NB4 (cell line): ENCODE results near the gene CST4.

Source experiments
- DNase-seq: peaks from one replicate; pipeline ENCODE4 v3.0.0; 2010; ENCODE audit warnings: low read depth
- H3K4me3 ChIP-seq: one replicate; pipeline ENCODE4 v1.5.1; 2011; ENCODE audit warnings: mild to moderate bottlenecking, low read depth, low read length, moderate library complexity
- CTCF ChIP-seq: IDR thresholded peaks from one replicate; pipeline ENCODE4 v1.5.1; 2012; ENCODE audit warnings: low read depth, low read length
- MAX ChIP-seq: IDR thresholded peaks from 2 replicates; pipeline ENCODE4 v1.6.1; 2011; ENCODE audit warnings: low read depth, low read length
- MYC ChIP-seq: IDR thresholded peaks from 2 replicates; pipeline ENCODE4 v1.6.1; 2011; ENCODE audit warnings: low read depth, low read length
- POLR2A ChIP-seq: IDR thresholded peaks from 2 replicates; pipeline ENCODE4 v1.6.1; 2011; ENCODE audit warnings: mild to moderate bottlenecking; ENCODE audit not compliant: insufficient read length; ENCODE audit errors: extremely low read depth

The CST4 gene

GRCh38 chr20:23640018-23640601, 48.7 kb downstream of the CST4 start:
- no peak overlapping the region for H3K4me3 ChIP-seq
- DNase-seq = no peak
- TF ChIP-seq CTCF = no peak
- TF ChIP-seq MAX = no peak
- TF ChIP-seq POLR2A = no peak
- TF ChIP-seq MYC = no peak

- H3K4me3 ChIP-seq = no peak overlapping the region
- TF ChIP-seq CTCF (no peak), POLR2A (no peak), MAX (no peak), MYC (no peak)
- DNase-seq = no peak
These were observed 49.3 kb downstream of the CST4 start for GRCh38 chr20:23639490-23639958.

- TF ChIP-seq MYC = no peak
- no peak for TF ChIP-seq CTCF
- no peak for TF ChIP-seq MAX
- no peak for TF ChIP-seq POLR2A
- no peak overlapping the region for H3K4me3 ChIP-seq
- DNase-seq = no peak
These were observed 50.5 kb downstream of the CST4 start for GRCh38 chr20:23638309-23638708.

- H3K4me3 ChIP-seq = peak within 1 kb of the TSS; percentile 59
- peak; percentile 92 for DNase-seq
- peak; percentile 55; the same call in 1 of the 2 replicates for TF ChIP-seq MYC
- peak; percentile 58 for TF ChIP-seq POLR2A
- TF ChIP-seq MAX = peak; percentile 25
- no peak for TF ChIP-seq CTCF
These were observed 51.3 kb downstream of the CST4 start, which contains the start of gene CST3 for GRCh38 chr20:23637282-23638221. Gene CST3, minus strand, starts transcription at chr20:23637955. Its CDS starts 93 bp downstream, at chr20:23637862.

- H3K4me3 ChIP-seq = peak overlapping the region; percentile 59
- no peak for TF ChIP-seq MAX
- TF ChIP-seq POLR2A = no peak
- no peak for TF ChIP-seq MYC
- TF ChIP-seq CTCF = no peak
- DNase-seq = no peak
These were observed 51.9 kb downstream of the CST4 start for GRCh38 chr20:23636908-23637281.
